Endothelial cell of umbilical vein (primary cell): ENCODE results near the gene TRAPPC6A. TPM values are rescaled to one million over a fixed set of nuclear protein-coding genes. Genes with fewer than 3 reads are reported as not detected.

Source experiments
- BruUV-seq: library from RNA; stranded (reverse); fragments of 400-500 nt; replicated peaks from 2 replicates; lab custom pipeline; 2021; lab: Mats Ljungman, UMichigan
- CTCF ChIA-PET: fragments of 300-600, 350-600 bp; sonication (Branson Sonifier 250); formaldehyde crosslinking; loops from one replicate; lab custom pipeline; 2021; ENCODE audit warnings: antibody characterized with exemption, inconsistent platforms; lab: Charles Lee
- POLR2A ChIA-PET: fragments of 300-600, 350-600 bp; sonication (Branson Sonifier 250); formaldehyde crosslinking; loops from one replicate; lab custom pipeline; 2021; ENCODE audit warnings: antibody characterized with exemption, inconsistent platforms; lab: Charles Lee
- DNase-seq: peaks from one replicate; pipeline ENCODE4 v3.0.0-alpha.2; 2011; ENCODE audit warnings: low read depth, low spot score
- FAIRE-seq: peaks from 2 replicates; lab custom pipeline; 2011; peaks lifted over from hg19 to GRCh38; lab: Jason Lieb, UNC
- H2AFZ ChIP-seq: 2 replicates; pipeline ENCODE4 v1.6.0; 2012; ENCODE audit warnings: low read depth, low read length, control low read depth, inconsistent platforms
- H3K27ac ChIP-seq: 2 replicates; pipeline ENCODE4 v1.5.1; 2011; ENCODE audit warnings: low read depth, mild to moderate bottlenecking, control low read depth, low read length, moderate library complexity; ENCODE audit not compliant: insufficient read depth
- H3K27me3 ChIP-seq, 2 experiments: 2 replicates each; pipeline versions ENCODE4 v1.6.0 to v1.6.1; 2011; ENCODE audit warnings: low read length in 2 of 2, mixed read lengths in 1 of 2; ENCODE audit not compliant: control insufficient read depth in 2 of 2, insufficient read depth in 2 of 2
- H3K36me3 ChIP-seq, 2 experiments: 2 replicates in 1 of 2; 3 replicates in 1 of 2; pipeline ENCODE4 v1.5.1; 2011; ENCODE audit warnings: low read length in 2 of 2, mild to moderate bottlenecking in 1 of 2, moderate library complexity in 1 of 2; ENCODE audit not compliant: control insufficient read depth in 2 of 2, insufficient read depth in 2 of 2; ENCODE audit errors: extremely low read depth in 1 of 2
- H3K4me1 ChIP-seq: 3 replicates; pipeline ENCODE4 v1.5.1; 2011; ENCODE audit warnings: mild to moderate bottlenecking, low read length; ENCODE audit not compliant: control insufficient read depth, insufficient read depth; ENCODE audit errors: extremely low read depth
- H3K4me2 ChIP-seq: 2 replicates; pipeline ENCODE4 v1.6.1; 2011; ENCODE audit warnings: low read length, control low read depth, mixed read lengths; ENCODE audit not compliant: insufficient read depth
- H3K4me3 ChIP-seq, 3 experiments: fragments of 200-600 bp in 1 of 3; sonication (generic), shearing (Covaris generic) in 1 of 3; replicated peaks in 1 of 3; 2 replicates each; pipeline ENCODE4 v1.5.1; 2011 to 2016; ENCODE audit warnings: control low read depth in 3 of 3, low read length in 3 of 3, mild to moderate bottlenecking in 2 of 3, inconsistent platforms in 1 of 3, low read depth in 1 of 3, moderate library complexity in 1 of 3; ENCODE audit not compliant: insufficient read depth in 1 of 3
- H3K79me2 ChIP-seq: 2 replicates; pipeline ENCODE4 v1.6.0; 2012; ENCODE audit warnings: low read length, inconsistent platforms; ENCODE audit not compliant: control insufficient read depth, insufficient read depth
- H3K9ac ChIP-seq: replicated peaks from 2 replicates; pipeline ENCODE3; 2011; ENCODE audit warnings: low read length, control low read depth; ENCODE audit not compliant: insufficient read depth; ENCODE audit errors: extremely low read depth
- H3K9me1 ChIP-seq: replicated peaks from 3 replicates; pipeline ENCODE4 v1.6.0; 2011; ENCODE audit warnings: mild to moderate bottlenecking, low read length; ENCODE audit not compliant: control insufficient read depth, insufficient read depth; ENCODE audit errors: extremely low read depth
- H3K9me3 ChIP-seq: replicated peaks from 2 replicates; pipeline ENCODE4 v1.5.1; 2012; ENCODE audit warnings: low read length, inconsistent platforms; ENCODE audit not compliant: control insufficient read depth, insufficient read depth
- H4K20me1 ChIP-seq: replicated peaks from 2 replicates; pipeline ENCODE3; 2011; ENCODE audit warnings: mild to moderate bottlenecking, low read length; ENCODE audit not compliant: control insufficient read depth, insufficient read depth; ENCODE audit errors: extremely low read depth
- CTCF ChIP-seq, 2 donors: IDR thresholded peaks; 1 replicate in 1 of 2; 2 replicates in 1 of 2; pipeline ENCODE4 v1.5.1; 2011; ENCODE audit warnings: low read length in 2 of 2, mild to moderate bottlenecking in 2 of 2, moderate library complexity in 2 of 2, control low read depth in 1 of 2, inconsistent platforms in 1 of 2, low read depth in 1 of 2; ENCODE audit not compliant: insufficient read depth in 1 of 2; ENCODE audit errors: extremely low read depth in 1 of 2
- EZH2 ChIP-seq: IDR thresholded peaks from 2 replicates; pipeline ENCODE4 v1.6.1; 2012; ENCODE audit warnings: borderline replicate concordance, low read depth, mild to moderate bottlenecking, moderate library complexity, low read length, inconsistent platforms; ENCODE audit not compliant: severe bottlenecking
- FOS ChIP-seq: IDR thresholded peaks from 2 replicates; pipeline ENCODE4 v1.6.1; 2011; ENCODE audit warnings: mild to moderate bottlenecking, low read length, moderate library complexity, borderline replicate concordance; ENCODE audit not compliant: insufficient read depth
- GATA2 ChIP-seq: IDR thresholded peaks from 2 replicates; pipeline ENCODE4 v1.7.0; 2011; ENCODE audit warnings: low read depth, mild to moderate bottlenecking, moderate library complexity, mixed read lengths, low read length; ENCODE audit not compliant: insufficient read length, insufficient read depth
- JUN ChIP-seq: IDR thresholded peaks from 2 replicates; pipeline ENCODE4 v1.6.1; 2011; ENCODE audit warnings: borderline replicate concordance, low read depth; ENCODE audit not compliant: insufficient read length, insufficient read depth
- MYC ChIP-seq: IDR thresholded peaks from one replicate; pipeline ENCODE4 v1.6.1; 2011; ENCODE audit warnings: mild to moderate bottlenecking, low read depth, low read length
- POLR2A ChIP-seq: IDR thresholded peaks from 2 replicates; pipeline ENCODE4 v1.6.1; 2012; ENCODE audit warnings: low read depth, mild to moderate bottlenecking, control low read depth, low read length
- POLR2AphosphoS5 ChIP-seq: IDR thresholded peaks from 2 replicates; pipeline ENCODE4 v1.6.1; 2012; ENCODE audit warnings: low read depth, mild to moderate bottlenecking, control low read depth, low read length, moderate library complexity; ENCODE audit not compliant: insufficient read depth
- dilution Hi-C: fragments of 300-500 bp; cut with MboI; formaldehyde crosslinking; loops from one replicate; pipeline ENCODE4 v1.15.0; 2019; ENCODE audit warnings: low sequenced_read_pairs; ENCODE audit not compliant: extremely low pct_ligation_motif_present
- intact Hi-C: fragments of 100-400 bp; cut with micrococcal nuclease; formaldehyde crosslinking; loops from one replicate; pipeline ENCODE4 v1.10.0; 2022
- polyA plus RNA-seq, 4 experiments: library from polyadenylated mRNA; depleted of rRNA in 3 of 4; stranded (reverse) in 3 of 4; unstranded in 1 of 4; fragments of >200 nt; gene quantifications; 2 replicates each; pipeline versions ENCODE4 v1.2.1 to v1.2.3, GENCODE V29; 2011 to 2012; ENCODE audit warnings: missing spikeins in 1 of 4
- total RNA-seq: library from RNA; stranded (reverse); gene quantifications from 2 replicates; pipeline ENCODE4 v1.2.3, GENCODE V29; 2021
- TF ChIP-seq, protein P1 (sequence below): IDR thresholded peaks from 2 replicates; pipeline ENCODE4 v1.6.1; 2011; ENCODE audit not compliant: insufficient read depth, insufficient read length

Gene TRAPPC6A
- total and polyA plus RNA-seq, 2 donors (not counting 3 experiments of a cell fraction or from before 2014, with no cell fraction given): 18.1 to 45.4 TPM

GRCh38 chr19:45172611-45173208 lies 5.3 kb downstream of the TRAPPC6A start:
- ChIA-PET POLR2A (no interaction called here), CTCF (interaction anchor here (2.0 to 2.1 kb wide), 2 partner anchors 10 to 48 kb away, joined by 6 to 7 read pairs; no protein-coding TSS in a partner anchor)
- no TSS peak for BruUV-seq

More at GRCh38 chr19:45172611-45173208, 5.3 kb downstream of the TRAPPC6A start:
- H3K36me3 ChIP-seq: no peaks in the 10 kb centered on the region
- no peak overlapping the region for H3K4me2 ChIP-seq
- H2AFZ ChIP-seq: no peak overlapping the region
- H3K4me1 ChIP-seq: peaks cover 25% of the 10 kb centered on the region
- no peaks in the 10 kb centered on the region for H3K27me3 ChIP-seq
- intact Hi-C loops (no loop called here), dilution Hi-C loops (no loop called here)
- H3K9me3 ChIP-seq: no peaks in the 10 kb centered on the region
- no peaks in the 10 kb centered on the region for H3K9me1 ChIP-seq
- H3K79me2 ChIP-seq: no peaks in the 10 kb centered on the region
- DNase-seq (no peak), FAIRE-seq (no peak)
- H3K27ac ChIP-seq: no peak overlapping the region
- H4K20me1 ChIP-seq: no peaks in the 10 kb centered on the region
- no peak overlapping the region for H3K4me3 ChIP-seq
- H3K9ac ChIP-seq: no peak overlapping the region
- TF ChIP-seq POLR2AphosphoS5 (no peak), JUN (no peak), CTCF (IDR thresholded peaks at IDR 0.05; ENCODE audit: extremely low read depth in 1 of 2, insufficient read depth in 1 of 2, low read depth in 1 of 2, low read length in 2 of 2) (no peak), EZH2 (no peak), POLR2A (no peak), MYC (no peak), GATA2 (no peak), FOS (no peak)
- TF ChIP-seq, protein P1, sequence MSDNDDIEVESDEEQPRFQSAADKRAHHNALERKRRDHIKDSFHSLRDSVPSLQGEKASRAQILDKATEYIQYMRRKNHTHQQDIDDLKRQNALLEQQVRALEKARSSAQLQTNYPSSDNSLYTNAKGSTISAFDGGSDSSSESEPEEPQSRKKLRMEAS: no peak
